GM19240 (cell line): ENCODE data around the gene SLC17A1.

Experiments used
- DNase-seq: peaks from one replicate; pipeline ENCODE4 v3.0.0; 2011; ENCODE audit warnings: low spot score; ENCODE audit not compliant: insufficient read length

Gene SLC17A1, protein sequence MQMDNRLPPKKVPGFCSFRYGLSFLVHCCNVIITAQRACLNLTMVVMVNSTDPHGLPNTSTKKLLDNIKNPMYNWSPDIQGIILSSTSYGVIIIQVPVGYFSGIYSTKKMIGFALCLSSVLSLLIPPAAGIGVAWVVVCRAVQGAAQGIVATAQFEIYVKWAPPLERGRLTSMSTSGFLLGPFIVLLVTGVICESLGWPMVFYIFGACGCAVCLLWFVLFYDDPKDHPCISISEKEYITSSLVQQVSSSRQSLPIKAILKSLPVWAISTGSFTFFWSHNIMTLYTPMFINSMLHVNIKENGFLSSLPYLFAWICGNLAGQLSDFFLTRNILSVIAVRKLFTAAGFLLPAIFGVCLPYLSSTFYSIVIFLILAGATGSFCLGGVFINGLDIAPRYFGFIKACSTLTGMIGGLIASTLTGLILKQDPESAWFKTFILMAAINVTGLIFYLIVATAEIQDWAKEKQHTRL

DNA sequence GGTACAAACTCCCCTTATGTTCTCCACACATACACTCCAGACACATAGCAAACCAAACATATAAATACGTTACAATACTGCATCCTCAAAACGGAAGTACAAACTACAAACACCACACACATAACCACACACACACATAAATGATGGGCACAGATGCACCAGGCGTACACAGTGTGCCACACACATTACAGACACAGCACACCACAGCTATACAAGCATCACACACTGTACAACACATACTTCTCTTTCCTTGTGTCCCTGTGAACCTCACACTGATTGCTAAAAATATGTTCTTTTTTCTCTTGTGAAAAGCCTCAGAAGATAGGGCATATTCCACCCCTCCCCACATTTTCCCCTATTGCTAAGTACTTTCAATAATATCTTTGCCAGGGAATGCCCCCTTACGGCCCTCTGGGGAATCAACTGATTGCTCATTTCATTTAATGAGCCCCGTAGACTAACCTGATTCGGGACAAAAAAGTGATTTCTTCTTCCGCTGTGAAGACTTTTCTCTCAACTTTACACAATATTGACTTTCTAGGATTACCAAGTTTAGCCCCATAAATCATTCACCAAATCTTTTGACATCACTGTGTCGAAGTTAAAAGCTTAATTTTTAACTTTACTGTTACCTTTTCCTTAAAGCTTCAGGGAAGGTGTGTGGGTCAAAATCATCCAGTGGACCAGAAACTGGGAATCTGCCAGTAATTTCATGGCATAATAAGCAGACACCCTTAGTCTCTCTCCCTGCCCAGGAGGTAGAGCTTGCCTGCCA lies at the start of gene SLC17A1:
SLC17A1 (minus strand) TSS at position 521 of the 775 bp plus-strand sequence. CDS start 1,495 bp downstream, outside the sequence.
- DNase-seq, result no peak

DNA sequence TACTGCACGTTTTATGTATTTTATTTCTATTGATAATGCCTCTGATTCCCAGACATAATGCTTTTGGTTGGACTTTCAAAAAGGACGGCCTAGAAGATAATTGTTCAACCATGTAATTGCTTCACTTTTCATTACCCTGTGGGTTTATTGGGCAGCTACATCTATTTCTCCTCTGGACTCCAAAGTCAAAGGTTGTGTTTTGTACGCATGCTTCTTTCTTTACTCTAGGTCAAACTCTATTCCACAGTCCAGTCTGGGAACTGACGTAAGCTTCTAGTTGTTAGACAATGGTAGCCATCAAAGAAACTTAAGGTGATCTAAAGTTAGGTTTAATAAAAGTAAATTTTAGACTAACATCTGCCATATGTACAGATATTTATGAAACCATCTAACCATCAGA lies 48.7 kb upstream of the SLC17A1 start:
- DNase-seq, result no peak

- DNase-seq, result no peak
These were observed 47.0 kb upstream of the SLC17A1 start for GRCh38 chr6:25878721-25879322.

DNA sequence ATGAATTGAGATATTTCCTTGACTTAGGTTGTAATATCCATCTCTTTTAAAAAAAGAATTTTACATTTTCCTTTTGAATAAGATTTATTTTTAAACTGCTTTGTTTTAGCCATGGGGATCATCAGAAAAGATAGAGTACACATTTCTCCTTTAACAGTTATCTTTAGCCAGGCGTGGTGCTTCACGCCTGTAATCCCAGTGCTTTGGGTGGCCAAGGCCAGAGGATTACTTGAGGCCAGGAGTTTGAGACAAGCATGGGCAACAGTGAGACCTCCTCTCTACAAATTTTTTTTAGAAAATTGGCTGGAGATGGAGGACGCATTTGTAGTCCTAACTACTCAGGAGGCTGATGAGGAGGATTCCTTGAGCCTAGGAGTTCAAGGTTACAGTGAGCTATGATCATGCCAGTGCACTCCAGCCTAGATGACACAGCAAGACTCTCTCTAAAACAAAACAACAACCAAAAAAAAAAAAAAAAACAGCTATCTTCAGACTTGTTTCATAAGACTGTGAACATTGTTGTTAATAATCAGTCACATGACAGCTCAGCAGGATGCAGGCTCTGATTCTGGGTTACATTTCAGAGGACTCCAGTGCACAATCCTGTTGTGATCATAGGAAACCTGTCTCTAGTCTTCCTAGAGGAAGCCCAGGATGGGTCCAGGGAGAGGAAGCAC lies 44.2 kb upstream of the SLC17A1 start:
- no peak for DNase-seq

DNA sequence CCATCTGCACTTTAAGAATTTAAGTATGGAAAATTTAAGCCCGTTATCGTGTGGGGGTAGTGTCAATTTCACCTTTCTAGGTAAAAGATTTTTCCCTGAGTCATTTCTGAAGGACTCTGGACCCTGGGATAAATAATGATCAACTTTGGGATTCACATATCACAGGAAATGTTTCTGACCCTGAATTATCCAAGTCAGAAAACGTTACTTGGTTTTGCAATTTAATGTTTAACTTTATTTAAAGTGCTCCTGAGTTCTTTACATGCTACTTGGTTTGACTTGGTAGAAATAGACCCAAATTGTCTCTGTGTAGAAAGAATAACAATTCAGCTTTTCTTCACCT lies 43.7 kb upstream of the SLC17A1 start:
- DNase-seq, result no peak

DNA sequence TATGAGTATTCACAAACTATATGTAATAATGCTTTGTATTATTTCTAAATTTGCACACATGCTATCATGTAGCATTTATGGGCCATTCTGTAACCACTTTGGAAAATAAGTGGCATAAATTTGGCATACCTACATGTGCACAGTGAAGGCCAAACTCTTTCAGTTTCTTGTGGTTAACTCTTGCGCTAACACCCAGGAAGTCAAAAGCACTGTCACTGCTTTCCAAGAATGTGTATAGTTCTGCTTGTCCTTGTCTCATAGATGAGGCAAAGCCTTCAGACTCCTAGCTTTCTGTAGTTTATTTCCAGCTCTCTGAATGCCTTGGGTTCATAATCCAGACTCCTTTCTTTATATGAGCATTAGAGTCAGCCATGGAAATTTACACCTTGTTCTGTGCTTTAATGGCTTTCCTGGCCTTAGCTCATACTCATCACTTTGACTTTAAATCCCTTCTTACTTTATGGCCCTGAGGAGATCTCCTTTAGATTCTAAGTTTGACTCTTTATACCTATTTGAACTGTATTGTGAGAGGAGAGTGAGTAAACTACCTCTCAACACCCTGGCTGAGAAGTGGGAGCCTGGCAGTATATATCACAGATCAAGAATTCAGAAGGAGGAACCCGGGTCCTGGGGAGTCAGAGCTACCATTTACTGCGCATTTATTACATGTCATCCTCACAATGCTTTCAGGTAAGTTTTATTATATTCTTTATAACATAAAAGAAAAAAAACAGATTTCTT lies 43.1 kb upstream of the SLC17A1 start:
- DNase-seq, result no peak

GRCh38 chr6:25874118-25874517 lies 42.3 kb upstream of the SLC17A1 start, which contains the start of gene SLC17A3:
Gene SLC17A3 (minus strand): TSS chr6:25874243. CDS start chr6:25868387, 5,856 bp downstream.
- DNase-seq, result no peak

- no peak for DNase-seq
These were observed 41.0 kb upstream of the SLC17A1 start for GRCh38 chr6:25872814-25873213.

DNA sequence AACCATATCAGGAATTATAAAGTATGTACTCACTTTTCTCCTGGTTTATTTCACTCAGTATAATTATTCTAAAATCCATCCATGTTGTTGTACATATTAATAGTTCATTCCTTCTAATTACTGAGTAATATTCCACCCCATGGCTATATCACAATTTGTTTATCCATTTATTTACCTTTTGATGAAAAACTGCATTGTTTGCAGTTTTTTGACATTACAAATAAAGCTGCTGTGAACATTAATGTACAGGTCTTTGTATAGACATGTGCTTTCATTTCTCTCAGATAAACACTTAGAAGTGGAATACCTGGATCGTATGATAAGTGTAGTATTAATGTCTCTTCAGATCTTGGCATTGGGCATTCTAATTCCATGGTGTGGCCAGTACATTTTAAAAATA lies 38.0 kb upstream of the SLC17A1 start:
- DNase-seq, result no peak

- no peak for DNase-seq
These were observed 36.8 kb upstream of the SLC17A1 start for GRCh38 chr6:25868436-25869183.

DNA sequence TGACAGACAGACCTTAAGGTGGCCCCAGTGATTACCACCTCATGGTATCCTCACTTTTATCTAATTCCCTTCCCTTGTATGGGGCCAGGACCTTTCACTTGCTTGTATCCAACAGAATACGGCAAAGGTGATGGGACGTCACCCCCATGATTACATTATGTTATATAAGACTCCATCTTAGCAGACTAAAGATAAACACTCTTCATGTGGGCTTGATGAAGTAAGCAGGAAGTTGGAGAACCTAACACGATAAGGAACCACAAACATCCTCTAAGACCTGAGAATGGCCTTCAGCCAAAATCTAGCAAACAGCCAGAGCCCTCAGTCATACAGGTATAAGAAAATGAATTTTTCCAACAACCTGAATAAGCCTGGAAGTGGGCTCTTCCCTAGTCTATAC lies 34.2 kb upstream of the SLC17A1 start:
- no peak for DNase-seq

GRCh38 chr6:25863360-25863759 lies 31.5 kb upstream of the SLC17A1 start:
- DNase-seq, result no peak

DNA sequence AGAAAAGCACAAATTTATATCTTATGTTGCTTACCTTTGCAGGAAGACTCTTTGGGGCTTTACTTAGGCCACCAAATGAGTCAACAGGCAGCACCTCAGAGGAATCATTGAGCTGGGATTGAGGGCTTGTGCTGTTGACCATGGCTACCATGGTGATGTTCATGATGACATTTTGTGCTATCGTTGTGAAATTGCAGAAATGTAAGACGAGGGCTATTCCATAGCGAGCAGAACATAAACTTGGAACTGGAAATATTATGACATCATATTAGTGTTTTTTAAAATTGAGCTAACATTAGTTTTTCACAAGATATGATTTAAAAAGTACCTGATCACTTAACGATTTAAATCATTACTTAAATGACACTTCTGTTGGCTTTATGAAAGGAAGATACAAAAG lies 30.3 kb upstream of the SLC17A1 start:
- no peak for DNase-seq

DNA sequence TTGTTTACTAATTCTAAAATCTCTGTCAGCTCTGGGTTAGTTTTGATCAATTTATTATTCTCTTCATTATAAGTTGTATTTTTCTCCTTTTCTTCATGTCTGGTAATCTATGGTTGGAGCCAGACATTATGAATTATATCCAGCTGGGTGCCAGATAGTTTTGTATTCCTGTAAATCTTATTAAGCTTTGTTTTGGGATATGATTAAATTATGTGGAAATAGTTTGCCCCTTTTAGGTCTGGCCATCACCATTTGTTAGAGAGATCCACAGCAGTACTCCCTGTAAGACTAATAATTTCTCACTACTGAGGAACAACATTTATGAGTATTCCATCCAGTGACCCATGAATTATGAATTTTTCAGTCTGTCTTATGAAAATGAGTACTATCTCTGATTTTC lies 20.9 kb upstream of the SLC17A1 start:
- DNase-seq, result no peak

DNA sequence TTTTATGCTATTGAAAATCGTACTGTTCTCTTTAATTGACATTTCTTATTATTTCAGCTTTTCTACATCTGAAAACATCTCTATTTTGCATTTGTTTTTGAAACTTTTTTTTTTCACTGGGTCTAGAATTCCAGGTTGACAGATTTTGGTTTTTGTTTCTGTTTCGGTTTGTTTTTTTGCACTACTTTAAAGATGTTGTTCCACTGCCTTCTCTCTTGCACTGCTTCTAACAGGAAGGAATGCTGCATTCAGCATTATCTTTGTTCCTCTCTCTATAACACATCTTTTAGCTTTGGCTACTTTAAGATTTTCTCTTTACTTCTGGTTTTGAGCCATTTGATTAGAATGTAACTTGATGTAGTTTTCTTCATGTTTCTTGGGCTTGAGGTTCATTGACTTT lies 20.1 kb upstream of the SLC17A1 start:
- DNase-seq, result no peak

DNA sequence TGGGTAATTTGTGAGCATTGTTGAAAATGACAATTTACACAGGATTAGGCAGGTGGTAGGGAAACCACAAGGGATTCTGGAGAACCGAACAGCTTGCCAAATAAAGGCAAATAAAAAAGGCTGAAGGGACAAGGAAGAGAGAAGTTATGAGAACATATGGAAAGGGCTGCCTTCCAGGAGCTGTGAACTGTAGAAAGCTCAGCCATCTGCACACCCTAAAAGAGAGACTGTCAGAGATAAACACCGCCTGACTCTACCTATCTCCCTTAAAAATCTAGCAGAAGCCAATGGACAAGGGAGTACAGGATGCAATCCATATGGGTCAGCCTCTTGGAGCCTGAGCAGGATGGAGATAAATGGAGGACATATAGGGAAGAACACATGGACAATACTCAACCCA lies 12.7 kb upstream of the SLC17A1 start:
- no peak for DNase-seq

DNA sequence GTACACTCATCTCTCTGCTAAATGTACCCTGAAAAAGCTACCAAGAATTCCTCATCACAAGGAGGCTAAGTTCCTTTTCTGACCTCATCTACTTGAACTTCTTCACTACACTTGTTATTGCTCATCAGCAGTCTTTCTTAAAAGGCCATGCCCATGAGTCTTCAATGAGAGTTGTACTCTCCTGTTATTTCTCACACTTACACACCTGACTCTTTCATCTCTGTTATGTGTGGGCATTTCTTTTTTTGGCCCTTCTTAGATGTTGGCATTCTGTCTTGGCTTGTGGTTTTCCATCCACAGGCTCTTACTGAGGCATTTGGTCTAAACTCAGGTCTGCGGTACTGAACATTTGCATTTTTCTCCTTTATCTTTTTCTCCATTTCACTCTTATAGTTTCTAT lies 10.7 kb upstream of the SLC17A1 start:
- DNase-seq, result no peak

DNA sequence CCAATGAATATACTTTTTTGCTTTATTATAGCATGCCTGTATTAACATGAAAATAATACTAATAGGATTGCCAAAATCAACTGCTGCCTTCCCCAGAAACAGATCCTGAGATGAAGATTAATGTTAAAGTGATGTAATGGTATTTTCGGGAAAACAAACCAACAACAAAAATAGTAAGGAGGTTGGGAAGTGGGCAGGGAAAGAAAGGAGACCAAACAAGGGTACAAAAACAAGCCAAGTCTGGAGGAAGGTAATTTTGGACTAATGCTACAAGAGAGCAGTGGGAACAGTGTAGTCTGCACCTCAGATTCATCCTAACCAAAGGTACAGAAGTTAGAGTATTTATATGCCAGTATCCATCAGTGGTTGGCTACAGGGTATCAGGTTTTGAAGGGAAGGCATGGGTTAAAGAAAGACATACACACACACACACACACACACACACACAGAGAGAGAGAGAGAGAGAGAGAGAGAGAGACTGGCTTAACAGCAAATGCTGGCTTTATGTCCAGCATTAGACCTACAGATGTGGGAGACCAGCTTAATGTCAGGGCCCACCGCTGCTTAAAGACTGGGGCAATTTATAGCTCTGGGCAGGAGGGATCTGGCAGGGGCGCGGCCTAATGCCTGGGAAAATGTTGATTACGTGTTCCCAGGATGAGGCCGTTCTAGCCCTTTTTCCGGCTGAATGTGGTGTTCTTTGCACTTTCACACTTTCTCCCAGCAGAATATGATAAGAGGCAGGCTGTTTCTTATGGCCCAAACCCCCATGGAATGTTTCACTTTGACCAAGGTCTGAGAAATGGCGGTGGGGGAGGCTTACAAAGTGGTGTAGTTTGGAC lies 3.8 kb upstream of the SLC17A1 start:
- DNase-seq, result no peak

GRCh38 chr6:25834950-25835349 lies 3.1 kb upstream of the SLC17A1 start:
- no peak for DNase-seq
